Activated CD8-positive, alpha-beta memory T cell treated with anti-CD3 and anti-CD28 coated beads, Interleukin-2, amount 50 U/mL, for 4 hours (primary cell): ENCODE measurements around the gene AP5M1.
A peak's percentile ranks its signal among the peaks of the same experiment; 100 is the strongest.
"Not testable (repeated sequence)": the region's sequence is repeated elsewhere in the genome, so short reads cannot be mapped to it uniquely, and the experiment has no call there.

Experiments used
- DNase-seq: peaks from one replicate; pipeline ENCODE4 v3.0.0-alpha.2; 2020

AP5M1 gene, protein sequence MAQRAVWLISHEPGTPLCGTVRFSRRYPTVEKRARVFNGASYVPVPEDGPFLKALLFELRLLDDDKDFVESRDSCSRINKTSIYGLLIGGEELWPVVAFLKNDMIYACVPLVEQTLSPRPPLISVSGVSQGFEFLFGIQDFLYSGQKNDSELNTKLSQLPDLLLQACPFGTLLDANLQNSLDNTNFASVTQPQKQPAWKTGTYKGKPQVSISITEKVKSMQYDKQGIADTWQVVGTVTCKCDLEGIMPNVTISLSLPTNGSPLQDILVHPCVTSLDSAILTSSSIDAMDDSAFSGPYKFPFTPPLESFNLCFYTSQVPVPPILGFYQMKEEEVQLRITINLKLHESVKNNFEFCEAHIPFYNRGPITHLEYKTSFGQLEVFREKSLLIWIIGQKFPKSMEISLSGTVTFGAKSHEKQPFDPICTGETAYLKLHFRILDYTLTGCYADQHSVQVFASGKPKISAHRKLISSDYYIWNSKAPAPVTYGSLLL

GRCh38 chr14:57268161-57269069, at the start of gene AP5M1, which contains the start of gene EXOC5:
TSS of gene AP5M1 (plus strand) at chr14:57268971. CDS start at chr14:57269315, 344 bp downstream.
TSS of gene EXOC5 (minus strand) at chr14:57268905. CDS start at chr14:57268648, 257 bp downstream.
- peak; percentile 86 for DNase-seq

- DNase-seq, result no peak
Measured at GRCh38 chr14:57221931-57222330, 46.8 kb upstream of the AP5M1 start.

DNA sequence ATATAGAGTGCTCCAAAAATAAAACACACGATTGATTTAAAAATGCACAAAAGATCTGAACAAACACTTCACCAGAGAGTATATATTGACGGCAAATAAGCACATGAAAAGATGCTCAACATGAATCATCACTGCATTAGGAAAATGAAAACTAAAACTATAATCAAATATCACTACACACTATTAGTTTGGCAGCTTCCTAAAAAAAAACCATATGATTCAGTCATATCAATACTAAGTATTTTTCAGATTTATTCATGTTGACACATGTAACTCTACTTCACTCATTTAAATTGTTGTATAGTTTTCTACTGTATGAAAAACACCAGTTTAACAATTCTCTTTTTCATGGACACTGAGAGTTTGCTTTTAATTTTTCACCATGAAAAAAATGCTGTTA, 41.7 kb upstream of the AP5M1 start:
- DNase-seq, result no peak

- not testable (repeated sequence) for DNase-seq
Measured at GRCh38 chr14:57228320-57228719, 40.5 kb upstream of the AP5M1 start.

- DNase-seq, result no peak
Measured at GRCh38 chr14:57232006-57232405, 36.8 kb upstream of the AP5M1 start.

DNA sequence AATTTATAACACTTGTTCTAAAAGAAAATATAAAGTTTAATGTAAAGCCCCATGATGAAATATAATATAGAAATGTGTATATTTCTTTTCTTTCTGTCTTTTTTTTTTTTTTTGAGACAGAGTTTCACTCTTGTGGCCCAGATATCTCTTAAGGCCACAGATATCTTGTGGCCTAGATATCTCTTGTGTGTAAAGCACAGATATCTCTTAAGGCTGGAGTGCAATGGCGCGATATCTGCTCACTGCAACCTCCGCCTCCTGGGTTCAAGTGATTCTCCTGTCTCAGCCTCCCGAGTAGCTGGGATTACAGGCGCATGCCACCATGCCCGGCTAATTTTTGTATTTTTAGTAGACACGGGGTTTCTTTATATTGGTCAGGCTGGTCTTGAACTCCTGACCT, 28.7 kb upstream of the AP5M1 start:
- DNase-seq, result not testable (repeated sequence)

GRCh38 chr14:57243320-57243719, 25.5 kb upstream of the AP5M1 start:
- DNase-seq, result no peak

DNA sequence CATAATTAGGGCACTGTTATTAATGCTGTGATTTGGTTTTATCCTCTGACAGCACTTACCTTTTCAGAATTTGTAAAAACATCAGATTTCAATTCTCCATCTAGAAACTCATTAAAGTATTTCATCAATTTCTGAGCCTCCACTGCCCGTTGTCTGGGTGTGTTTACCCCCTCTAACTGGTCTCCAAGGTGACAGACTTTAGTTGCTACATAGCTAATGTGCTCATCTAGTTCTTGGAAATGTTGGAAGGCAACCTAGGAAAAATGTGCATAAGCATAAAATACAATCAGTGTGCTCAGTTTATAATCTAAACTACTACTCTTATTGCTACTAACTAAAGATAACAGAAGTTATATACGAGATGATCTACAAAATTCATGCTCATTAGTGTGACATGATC, 24.7 kb upstream of the AP5M1 start:
- DNase-seq, result no peak

- no peak for DNase-seq
Measured at GRCh38 chr14:57245941-57246340, 22.8 kb upstream of the AP5M1 start.

DNA sequence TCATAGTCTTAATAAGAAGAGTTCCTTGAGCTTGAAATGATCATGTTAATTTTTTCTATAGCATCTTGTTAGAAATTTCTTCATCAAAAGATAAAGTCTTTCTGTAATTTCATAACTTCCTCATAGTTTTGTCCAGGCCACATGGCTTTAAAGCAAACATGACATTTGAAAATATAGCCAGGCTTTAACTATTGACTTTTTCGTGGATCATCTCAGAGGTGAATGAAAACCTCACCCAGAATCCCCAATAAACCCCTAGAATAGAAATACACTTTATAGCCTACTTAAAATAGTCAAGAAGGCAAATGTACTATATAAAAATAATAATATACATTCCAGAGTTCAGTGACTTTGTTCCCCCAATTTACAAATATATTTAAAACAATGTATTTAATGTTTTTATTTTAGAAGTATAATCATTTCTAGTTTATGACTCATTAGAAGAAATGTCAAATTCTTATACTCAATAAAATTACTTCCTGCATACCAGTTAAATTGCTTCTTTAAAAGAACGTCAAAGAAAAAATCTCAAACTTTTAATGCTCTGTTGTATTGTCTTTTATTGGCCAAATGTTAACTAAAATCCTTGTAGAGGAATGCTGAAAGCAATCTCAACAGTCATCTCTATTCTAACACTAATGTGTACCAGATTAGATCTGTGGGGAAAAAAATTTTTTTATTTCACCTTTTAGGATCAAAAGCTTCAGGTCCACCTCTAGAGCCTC, 21.7 kb upstream of the AP5M1 start:
- no peak for DNase-seq

- DNase-seq, result no peak
Measured at GRCh38 chr14:57254884-57255283, 13.9 kb upstream of the AP5M1 start.

DNA sequence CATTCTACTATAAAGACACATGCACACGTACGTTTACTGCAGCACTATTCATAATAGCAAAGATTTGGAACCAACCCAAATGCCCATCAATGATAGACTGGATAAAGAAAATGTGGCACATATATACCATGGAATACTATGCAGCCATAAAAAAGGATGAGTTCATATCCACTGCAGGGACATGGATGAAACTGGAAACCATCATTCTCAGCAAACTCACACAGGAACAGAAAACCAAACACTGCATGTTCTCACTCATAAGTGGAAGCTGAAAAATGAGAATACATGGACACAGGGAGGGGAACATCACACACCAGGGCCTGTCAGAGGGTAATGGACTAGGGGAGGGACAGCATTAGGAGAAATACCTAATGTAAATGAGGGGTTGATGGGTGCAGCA, 10.6 kb upstream of the AP5M1 start:
- DNase-seq, result not testable (repeated sequence)

DNA sequence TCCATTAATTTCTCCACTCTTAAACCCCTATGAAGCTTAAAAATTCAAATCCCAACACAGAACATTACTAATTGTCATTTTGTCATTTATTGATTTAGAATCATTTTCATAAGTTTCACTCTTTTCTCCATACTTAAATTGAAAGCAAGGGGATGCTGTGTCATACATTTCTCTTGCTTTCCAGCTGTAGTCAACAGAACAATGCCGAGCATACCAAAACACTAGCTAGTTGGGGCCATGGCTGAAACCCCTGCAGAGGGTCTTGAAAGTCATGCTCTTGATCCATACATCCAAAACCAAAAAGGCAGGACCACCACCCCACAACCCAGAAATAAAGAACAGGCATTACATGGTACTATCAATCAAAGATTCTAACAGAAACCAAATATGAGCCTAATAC, 9.1 kb upstream of the AP5M1 start:
- DNase-seq, result no peak

DNA sequence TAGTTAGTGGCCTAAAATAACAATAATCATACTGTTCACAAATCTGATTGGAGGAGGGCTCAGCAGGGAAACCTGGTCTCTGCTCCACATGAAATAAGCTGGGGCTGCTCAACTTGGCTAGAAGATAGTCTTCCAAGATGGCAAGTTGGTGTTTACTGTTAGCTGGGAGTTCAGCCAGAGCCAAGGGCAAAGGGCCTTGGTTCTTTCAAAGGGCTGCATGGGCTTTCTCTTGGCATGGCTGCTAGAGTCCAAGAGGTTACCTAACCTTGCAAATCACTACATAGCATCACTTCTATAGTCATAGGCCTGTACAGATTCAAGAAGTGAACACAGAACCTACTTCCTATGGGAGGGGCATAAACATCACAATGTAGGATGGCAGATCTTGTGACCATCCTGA, 7.2 kb upstream of the AP5M1 start:
- DNase-seq, result no peak

GRCh38 chr14:57262117-57262516, 6.7 kb upstream of the AP5M1 start:
- DNase-seq, result no peak

- no peak for DNase-seq
Measured at GRCh38 chr14:57266065-57266464, 2.7 kb upstream of the AP5M1 start.

DNA sequence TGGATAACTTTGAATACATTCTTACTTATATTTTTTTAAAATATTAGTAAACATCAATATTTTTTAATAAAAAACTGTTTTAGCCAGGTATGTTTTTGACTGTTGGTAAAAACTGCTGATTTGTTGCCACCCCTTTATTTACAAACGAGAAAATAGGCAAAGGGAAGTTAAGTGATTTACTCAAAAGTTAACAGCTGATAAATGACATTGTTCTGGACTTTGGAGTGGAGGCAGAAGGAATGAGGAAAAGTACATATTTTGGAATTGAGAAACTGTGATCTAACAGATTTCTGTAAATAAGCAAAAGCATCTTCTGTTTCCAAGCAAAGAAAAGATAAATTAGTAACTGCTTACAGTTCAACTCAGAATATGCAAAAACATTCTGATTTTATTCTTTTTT, 4.5 kb downstream of the AP5M1 start:
- DNase-seq, result no peak

DNA sequence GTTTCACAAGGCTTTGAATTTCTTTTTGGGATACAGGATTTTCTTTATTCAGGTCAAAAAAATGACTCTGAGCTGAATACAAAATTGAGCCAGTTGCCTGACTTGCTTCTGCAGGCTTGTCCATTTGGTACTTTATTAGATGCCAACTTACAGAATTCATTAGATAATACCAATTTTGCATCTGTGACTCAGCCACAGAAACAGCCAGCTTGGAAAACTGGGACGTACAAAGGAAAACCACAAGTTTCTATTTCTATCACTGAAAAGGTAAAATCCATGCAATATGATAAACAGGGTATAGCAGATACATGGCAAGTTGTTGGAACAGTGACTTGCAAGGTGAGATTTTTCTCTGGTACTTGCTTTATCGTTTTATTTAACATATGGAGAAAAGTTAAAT, 5.8 kb downstream of the AP5M1 start:
- DNase-seq, result no peak

GRCh38 chr14:57275023-57275664, 6.4 kb downstream of the AP5M1 start:
- no peak for DNase-seq

GRCh38 chr14:57277062-57277461, 8.3 kb downstream of the AP5M1 start:
- DNase-seq, result no peak

DNA sequence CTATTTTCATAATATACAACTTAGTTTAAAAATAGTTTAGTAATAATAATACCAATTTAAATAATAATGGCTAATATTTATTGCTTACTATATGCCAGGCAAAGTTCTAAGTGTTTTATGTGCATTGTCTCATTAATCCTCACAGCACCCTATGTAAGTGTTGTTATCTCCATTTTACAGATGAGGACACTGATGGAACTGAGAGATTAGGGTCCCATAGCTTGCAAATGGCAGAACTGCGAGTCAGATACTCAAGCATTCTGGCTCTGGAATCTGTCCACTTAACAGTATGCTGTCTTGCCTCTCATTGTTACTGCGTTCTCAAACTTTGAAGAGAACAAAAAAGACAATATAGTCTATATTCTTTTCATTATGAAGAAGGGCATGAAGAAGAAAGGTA, 19.0 kb downstream of the AP5M1 start:
- DNase-seq, result no peak

GRCh38 chr14:57290751-57291150, 22.0 kb downstream of the AP5M1 start:
- DNase-seq, result no peak
